ENCODE measurements around the gene C19orf85.
A peak's percentile ranks its signal among the peaks of the same experiment; 100 is the strongest.

C19orf85 gene

GRCh38 chr19:55463583-55464031 is 944 bp downstream of the C19orf85 start:
- no peak overlapping the region for H3K27ac ChIP-seq (replicated peaks)
- H3K4me3 ChIP-seq (replicated peaks; ENCODE audit: insufficient read depth, low read length) = no peak overlapping the region
- no peaks in the 10 kb centered on the region for H3K27me3 ChIP-seq (ENCODE audit: insufficient read depth, poor library complexity, severe bottlenecking)
- no peak for TF ChIP-seq REST (IDR thresholded peaks at IDR 0.05; ENCODE audit: insufficient replicate concordance, low read depth)
- TF ChIP-seq GABPA (IDR thresholded peaks at IDR 0.05; ENCODE audit: low read depth) = no peak
- TF ChIP-seq CTCF (IDR thresholded peaks at IDR 0.05; ENCODE audit: insufficient read depth, low read length) = no peak
- TF ChIP-seq POLR2AphosphoS5 (IDR thresholded peaks at IDR 0.05; ENCODE audit: low read depth) = no peak
- no peak for TF ChIP-seq SPI1 (IDR thresholded peaks at IDR 0.05; ENCODE audit: borderline replicate concordance, low read depth)
- no peak for DNase-seq (ENCODE audit: low read depth in 1 of 2, low spot score in 1 of 2)

GRCh38 chr19:55462722-55463121 is 1.8 kb downstream of the C19orf85 start:
- no peak for DNase-seq (ENCODE audit: low read depth in 1 of 2, low spot score in 1 of 2)
- Histone ChIP-seq H3K4me3 (replicated peaks; ENCODE audit: insufficient read depth, low read length) (no peak overlapping the region), H3K27me3 (ENCODE audit: insufficient read depth, poor library complexity, severe bottlenecking) (no peaks in the 10 kb centered on the region), H3K27ac (replicated peaks) (no peak overlapping the region)
- no peak for TF ChIP-seq GABPA (IDR thresholded peaks at IDR 0.05; ENCODE audit: low read depth)
- TF ChIP-seq POLR2AphosphoS5 (IDR thresholded peaks at IDR 0.05; ENCODE audit: low read depth) = no peak
- no peak for TF ChIP-seq REST (IDR thresholded peaks at IDR 0.05; ENCODE audit: insufficient replicate concordance, low read depth)
- TF ChIP-seq CTCF (IDR thresholded peaks at IDR 0.05; ENCODE audit: insufficient read depth, low read length) = no peak
- no peak for TF ChIP-seq SPI1 (IDR thresholded peaks at IDR 0.05; ENCODE audit: borderline replicate concordance, low read depth)

- H3K27me3 ChIP-seq (ENCODE audit: insufficient read depth, poor library complexity, severe bottlenecking) = no peaks in the 10 kb centered on the region
- peak overlapping the region; percentile 57 for H3K27ac ChIP-seq (replicated peaks)
- TF ChIP-seq REST (IDR thresholded peaks at IDR 0.05; ENCODE audit: insufficient replicate concordance, low read depth) = no peak
- TF ChIP-seq GABPA (IDR thresholded peaks at IDR 0.05; ENCODE audit: low read depth) = no peak
- TF ChIP-seq SPI1 (IDR thresholded peaks at IDR 0.05; ENCODE audit: borderline replicate concordance, low read depth) = no peak
- no peak for TF ChIP-seq CTCF (IDR thresholded peaks at IDR 0.05; ENCODE audit: insufficient read depth, low read length)
- no peak for TF ChIP-seq POLR2AphosphoS5 (IDR thresholded peaks at IDR 0.05; ENCODE audit: low read depth)
- peak overlapping the region; percentile 54 for H3K4me3 ChIP-seq (replicated peaks; ENCODE audit: insufficient read depth, low read length)
- no peak for DNase-seq (ENCODE audit: low read depth in 1 of 2, low spot score in 1 of 2)
These were observed 2.5 kb downstream of the C19orf85 start for GRCh38 chr19:55461974-55462626.
